WERI-Rb-1 (cell line): Measurements from ENCODE around the gene CD3E.

Experiments
- DNase-seq: peaks from one replicate; pipeline ENCODE4 v3.0.0-alpha.2; 2020
- H3K27ac ChIP-seq: fragments of 250-450 bp; sonication (Bioruptor Pico); 2 replicates; pipeline ENCODE4 v1.5.1; 2020; ENCODE audit warnings: mild to moderate bottlenecking, moderate library complexity
- H3K27me3 ChIP-seq: fragments of 250-450 bp; sonication (Bioruptor Pico); 2 replicates; pipeline ENCODE4 v1.5.1; 2021; ENCODE audit warnings: mild to moderate bottlenecking, low read depth, moderate library complexity; ENCODE audit not compliant: insufficient read depth, severe bottlenecking
- H3K36me3 ChIP-seq: fragments of 250-450 bp; sonication (Bioruptor Pico); 2 replicates; pipeline ENCODE4 v1.5.1; 2020; ENCODE audit warnings: mild to moderate bottlenecking, moderate library complexity
- H3K4me3 ChIP-seq: 2 replicates; pipeline ENCODE4 v1.5.1; 2011; ENCODE audit warnings: low read depth, mild to moderate bottlenecking, control low read depth, low read length
- H3K9me3 ChIP-seq: fragments of 250-450 bp; sonication (Bioruptor Pico); 2 replicates; pipeline ENCODE4 v1.5.1; 2021; ENCODE audit warnings: mild to moderate bottlenecking, moderate library complexity; ENCODE audit not compliant: severe bottlenecking
- CTCF ChIP-seq: IDR thresholded peaks from 2 replicates; pipeline ENCODE4 v1.5.1; 2011; ENCODE audit warnings: low read depth, mild to moderate bottlenecking, control low read depth, inconsistent platforms, low read length

The CD3E gene

DNA sequence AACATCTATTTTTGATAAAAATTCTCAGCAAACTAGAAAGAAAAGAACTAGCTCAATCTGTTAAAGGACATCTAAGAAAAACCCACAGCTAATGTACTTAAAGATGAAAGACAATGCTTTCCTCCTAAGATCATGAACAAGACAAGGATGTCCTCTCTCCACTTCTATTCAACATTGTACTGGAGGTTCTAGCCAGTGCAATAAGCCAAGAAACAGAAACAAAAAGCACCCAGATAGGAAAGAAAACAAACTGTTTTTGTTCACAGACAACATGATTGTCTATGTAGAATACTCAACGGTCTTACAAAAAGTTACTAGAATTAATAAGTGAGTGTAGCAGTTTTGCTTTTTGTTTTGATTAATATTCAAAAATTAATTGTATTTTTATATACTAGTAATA is 30.2 kb downstream of the CD3E start:
- no peaks in the 10 kb centered on the region for H3K36me3 ChIP-seq
- no peak overlapping the region for H3K4me3 ChIP-seq
- no peak overlapping the region for H3K27ac ChIP-seq
- no peaks in the 10 kb centered on the region for H3K27me3 ChIP-seq
- TF ChIP-seq CTCF: no peak
- H3K9me3 ChIP-seq: peaks cover 4% of the 10 kb centered on the region
- DNase-seq: no peak

DNA sequence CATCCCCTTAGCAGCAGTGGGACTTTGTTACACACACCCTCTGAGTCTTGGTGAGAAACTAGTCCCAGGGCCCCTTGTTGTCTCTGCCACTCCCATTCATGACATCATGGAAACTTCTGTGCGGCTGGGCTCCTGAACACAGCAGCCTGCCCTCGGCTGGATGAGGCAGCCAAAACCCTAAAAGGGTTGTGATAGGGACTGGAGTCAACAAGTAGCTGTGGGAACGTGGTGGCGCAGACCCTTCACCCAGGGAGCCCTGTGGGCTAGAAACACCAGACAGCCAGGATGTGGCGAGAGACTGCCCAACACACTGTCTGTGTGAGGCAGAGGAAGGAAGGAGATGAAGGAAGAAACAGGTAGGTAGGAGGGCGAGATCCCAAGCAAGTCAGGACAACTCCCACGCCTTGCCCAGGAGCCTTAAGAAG is 34.1 kb downstream of the CD3E start:
- TF ChIP-seq CTCF: no peak
- H3K27me3 ChIP-seq: no peaks in the 10 kb centered on the region
- no peak overlapping the region for H3K4me3 ChIP-seq
- DNase-seq: no peak
- H3K9me3 ChIP-seq: no peaks in the 10 kb centered on the region
- H3K36me3 ChIP-seq: no peaks in the 10 kb centered on the region
- no peak overlapping the region for H3K27ac ChIP-seq

DNA sequence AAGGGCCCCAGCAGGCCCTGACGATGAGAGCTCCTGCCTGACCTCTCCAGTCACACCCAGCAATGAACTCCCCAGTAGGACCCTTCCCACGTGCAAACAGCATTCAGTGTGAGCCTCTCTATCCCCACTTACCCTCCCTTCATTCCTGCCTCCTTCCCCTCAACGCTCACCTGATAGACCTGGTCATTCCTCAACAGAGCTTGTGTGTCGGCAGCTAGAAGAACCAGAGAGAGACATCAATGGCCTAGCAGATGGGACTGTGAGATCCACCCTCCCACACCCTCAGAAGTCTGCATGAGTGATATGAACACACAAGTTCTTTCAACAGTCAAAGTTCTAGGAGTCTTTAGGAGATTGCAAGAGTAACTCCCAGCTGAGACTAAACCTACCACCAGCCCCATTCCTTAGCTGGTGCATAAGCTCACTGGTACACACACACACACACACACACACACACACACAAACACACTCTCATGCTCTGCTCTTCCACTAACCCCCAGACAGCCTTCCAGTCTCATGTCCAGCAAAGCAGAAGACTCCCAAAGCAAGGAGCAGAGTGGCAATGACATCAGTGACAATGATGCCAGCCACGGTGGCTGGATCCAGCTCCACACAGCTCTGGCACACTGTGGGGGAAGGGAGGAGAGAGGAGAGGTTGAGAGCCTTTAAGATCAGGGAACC is 34.9 kb downstream of the CD3E start:
- no peaks in the 10 kb centered on the region for H3K36me3 ChIP-seq
- H3K9me3 ChIP-seq: no peaks in the 10 kb centered on the region
- no peak overlapping the region for H3K4me3 ChIP-seq
- no peak for DNase-seq
- no peak for TF ChIP-seq CTCF
- H3K27me3 ChIP-seq: no peaks in the 10 kb centered on the region
- H3K27ac ChIP-seq: no peak overlapping the region

GRCh38 chr11:118340449-118340848 is 35.9 kb downstream of the CD3E start:
- H3K4me3 ChIP-seq: no peak overlapping the region
- no peaks in the 10 kb centered on the region for H3K27me3 ChIP-seq
- no peak for TF ChIP-seq CTCF
- no peaks in the 10 kb centered on the region for H3K9me3 ChIP-seq
- no peak overlapping the region for H3K27ac ChIP-seq
- DNase-seq: no peak
- no peaks in the 10 kb centered on the region for H3K36me3 ChIP-seq

- no peaks in the 10 kb centered on the region for H3K9me3 ChIP-seq
- no peaks in the 10 kb centered on the region for H3K27me3 ChIP-seq
- no peak for TF ChIP-seq CTCF
- H3K36me3 ChIP-seq: no peaks in the 10 kb centered on the region
- H3K4me3 ChIP-seq: no peak overlapping the region
- no peak overlapping the region for H3K27ac ChIP-seq
- DNase-seq: no peak
These were observed 36.7 kb downstream of the CD3E start for GRCh38 chr11:118341261-118341660.
